Testis (tissue), 2 donors: Measurements from ENCODE around the gene IRF2BPL.

ENCODE experiments used
- CTCF ChIP-seq, 3 experiments: fragments of 450-650 bp in 2 of 3; fragments of 200-600 bp in 1 of 3; sonication (generic) in 1 of 3; IDR thresholded peaks; one replicate each; pipeline ENCODE4 v1.5.1; 2016 to 2019; ENCODE audit warnings: antibody characterized with exemption in 3 of 3, mild to moderate bottlenecking in 2 of 3, moderate library complexity in 1 of 3
- POLR2A ChIP-seq: fragments of 450-650 bp; IDR thresholded peaks from one replicate; pipeline ENCODE4 v1.6.1; 2017; ENCODE audit warnings: antibody characterized with exemption, mild to moderate bottlenecking, moderate library complexity

- TF ChIP-seq CTCF (IDR thresholded peaks at IDR 0.05), result no peak
- no peak for TF ChIP-seq POLR2A
These were observed 38.2 kb upstream of the IRF2BPL start for GRCh38 chr14:77066578-77067172.
